Skeletal muscle tissue (tissue), 4 donors: ENCODE results near the gene JAKMIP3. TPM values are rescaled to one million over a fixed set of nuclear protein-coding genes. Genes with fewer than 3 reads are reported as not detected.

Experiments used
- H3K27ac ChIP-seq: one replicate; pipeline ENCODE4 v1.7.0; 2013; ENCODE audit warnings: mild to moderate bottlenecking, low read depth, low read length, inconsistent platforms
- H3K27me3 ChIP-seq, 3 donors: one replicate each; pipeline ENCODE4 v1.7.0; 2013; ENCODE audit warnings: low read length in 3 of 3; ENCODE audit not compliant: control insufficient read depth in 3 of 3, insufficient read depth in 3 of 3
- H3K36me3 ChIP-seq, 3 donors: one replicate each; pipeline ENCODE4 v1.7.0; 2013; ENCODE audit warnings: low read length in 3 of 3; ENCODE audit not compliant: control insufficient read depth in 3 of 3, insufficient read depth in 3 of 3
- H3K4me1 ChIP-seq, 3 donors: one replicate each; pipeline ENCODE4 v1.7.0; 2013; ENCODE audit warnings: low read length in 3 of 3, mild to moderate bottlenecking in 3 of 3; ENCODE audit not compliant: control insufficient read depth in 3 of 3, insufficient read depth in 3 of 3
- H3K4me3 ChIP-seq, 3 donors: one replicate each; pipeline ENCODE4 v1.7.0; 2013; ENCODE audit warnings: low read length in 3 of 3
- H3K9ac ChIP-seq, 3 donors: one replicate each; pipeline ENCODE4 v1.7.0; 2013; ENCODE audit warnings: low read length in 3 of 3, mild to moderate bottlenecking in 3 of 3, moderate library complexity in 2 of 3, low read depth in 1 of 3
- H3K9me3 ChIP-seq, 3 donors: one replicate each; pipeline ENCODE4 v1.7.0; 2013; ENCODE audit warnings: low read length in 3 of 3; ENCODE audit not compliant: control insufficient read depth in 3 of 3
- total RNA-seq: library from RNA; depleted of rRNA; stranded (reverse); fragments of >200 nt; gene quantifications from one replicate; pipeline ENCODE4 v1.2.3, GENCODE V29; 2014
- donor health status: Osteomylitis.

Gene JAKMIP3
- total RNA-seq, 1 donor from 2014 or later, result under 0.01 TPM

DNA sequence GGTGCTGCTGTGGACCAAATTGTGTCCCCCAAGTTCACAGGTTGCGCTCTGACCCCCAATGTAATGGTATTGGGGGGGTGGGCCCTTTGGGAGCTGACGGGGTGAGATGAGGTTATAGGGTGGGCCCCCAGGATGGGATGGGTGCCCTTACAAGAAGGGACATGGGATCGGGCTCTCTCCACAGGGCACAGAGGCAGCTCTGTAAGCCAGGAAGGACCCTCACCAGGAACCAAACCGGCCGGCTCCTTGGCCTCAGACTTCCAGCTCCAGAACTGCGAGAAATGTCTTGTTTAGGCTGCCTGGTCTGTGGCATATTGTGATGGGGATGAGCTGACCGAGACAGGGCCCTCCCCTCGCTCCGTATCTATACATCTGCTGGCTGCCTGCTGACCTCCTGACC lies 25.7 kb upstream of the JAKMIP3 start:
- H3K4me1 ChIP-seq, result peaks cover 3 to 12% (median 4%) of the 10 kb centered on the region in 3 donors
- no peaks in the 10 kb centered on the region for H3K36me3 ChIP-seq
- H3K4me3 ChIP-seq, result no peak overlapping the region
- H3K27me3 ChIP-seq, result peaks cover 20 to 43% (median 43%) of the 10 kb centered on the region in 3 donors
- H3K9ac ChIP-seq, result no peak overlapping the region
- no peaks in the 10 kb centered on the region for H3K9me3 ChIP-seq
- no peak overlapping the region for H3K27ac ChIP-seq

DNA sequence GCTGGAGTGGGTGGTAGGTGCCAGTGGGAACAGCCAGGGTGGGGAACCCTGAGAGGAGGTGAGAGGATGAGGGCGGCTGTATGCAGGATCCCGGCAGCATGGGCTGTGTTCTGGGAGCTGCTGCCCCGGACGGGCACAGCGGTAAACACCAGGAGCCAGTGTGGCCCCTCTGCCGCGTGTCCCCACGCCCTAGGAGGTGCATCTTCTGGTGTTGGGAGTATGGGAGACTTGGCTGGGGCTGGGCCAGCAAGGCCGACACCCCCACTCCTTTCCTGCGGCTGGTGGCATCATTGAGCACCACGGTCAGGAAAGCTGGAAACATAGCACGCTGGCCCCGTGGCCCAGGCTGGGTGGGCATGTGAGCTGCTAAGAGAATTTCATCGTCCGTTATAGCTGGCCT lies 24.4 kb upstream of the JAKMIP3 start:
- Histone ChIP-seq H3K27me3 (peaks cover 16 to 40% (median 40%) of the 10 kb centered on the region in 3 donors), H3K9ac (no peak overlapping the region)

DNA sequence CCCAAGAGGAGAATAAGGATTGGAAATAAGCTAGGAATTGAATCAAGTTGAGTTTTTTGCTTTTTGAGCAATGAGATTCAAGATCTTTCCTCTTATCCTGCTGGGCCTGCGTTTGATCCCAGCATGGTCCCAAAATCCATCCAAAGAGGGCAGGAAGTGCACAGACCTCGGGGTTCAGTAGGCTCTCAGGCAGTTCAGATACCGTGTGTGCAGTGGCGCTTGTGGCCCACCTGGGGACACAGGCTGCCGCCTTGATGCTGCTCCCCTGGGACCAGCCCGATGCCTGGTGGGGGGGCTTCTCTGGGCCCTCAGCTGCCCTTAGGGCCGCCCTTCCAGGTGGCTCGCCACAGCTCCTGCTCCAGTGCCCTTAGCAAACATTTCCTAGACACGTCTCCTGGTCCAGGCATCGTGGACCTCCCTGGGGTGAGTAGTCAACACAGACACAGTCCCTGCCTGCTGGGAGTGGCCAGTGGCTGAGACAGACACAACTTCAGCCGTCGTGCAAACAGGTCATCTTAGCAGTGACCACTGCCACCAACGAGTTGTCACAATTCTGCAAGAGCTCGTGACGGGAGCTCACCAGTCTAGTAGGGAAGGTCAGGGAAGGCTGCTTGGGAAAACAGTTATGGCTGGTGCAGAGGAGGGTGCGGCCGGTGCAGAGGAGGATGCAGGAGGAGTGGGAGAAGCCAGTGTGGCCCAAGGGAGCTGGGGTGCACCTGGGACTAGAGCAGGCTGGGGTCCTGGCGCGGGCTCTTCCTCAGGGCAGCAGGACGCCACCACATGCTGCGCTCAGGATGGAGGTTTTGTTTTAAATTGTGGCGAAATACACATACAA lies 21.7 kb upstream of the JAKMIP3 start:
- H3K9ac ChIP-seq, result no peak overlapping the region

More for the DNA sequence above, 24.4 kb upstream of the JAKMIP3 start:
- Histone ChIP-seq H3K36me3 (no peaks in the 10 kb centered on the region), H3K9me3 (no peaks in the 10 kb centered on the region), H3K4me1 (no peaks in the 10 kb centered on the region), H3K27ac (no peak overlapping the region), H3K4me3 (no peak overlapping the region)

DNA sequence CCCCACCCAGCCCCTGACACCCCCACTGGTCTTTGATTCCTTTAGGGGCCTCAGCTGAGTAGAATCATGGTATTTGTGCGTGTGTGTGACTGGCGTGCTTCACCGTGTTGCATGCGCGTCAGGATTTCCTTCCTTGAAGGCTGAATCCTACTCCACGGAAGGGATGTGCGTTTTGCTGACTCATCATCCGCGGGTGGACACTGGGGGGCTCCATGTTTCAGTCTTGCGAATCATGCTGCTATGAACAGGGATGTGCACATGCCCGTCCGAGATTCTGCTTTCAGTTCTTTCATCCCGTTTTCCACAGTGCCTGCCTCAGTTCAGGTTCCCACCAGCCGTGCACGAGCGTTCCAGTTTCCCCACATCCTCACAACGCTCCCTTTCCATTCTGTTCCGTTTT lies 20.9 kb upstream of the JAKMIP3 start:
- Histone ChIP-seq H3K27me3 (peaks cover 14 to 31% (median 29%) of the 10 kb centered on the region in 3 donors), H3K4me1 (no peaks in the 10 kb centered on the region), H3K4me3 (no peak overlapping the region), H3K27ac (no peak overlapping the region), H3K9me3 (no peaks in the 10 kb centered on the region), H3K9ac (no peak overlapping the region), H3K36me3 (no peaks in the 10 kb centered on the region)

More for the DNA sequence above, 21.7 kb upstream of the JAKMIP3 start:
- H3K9me3 ChIP-seq, result no peaks in the 10 kb centered on the region
- peaks cover 14 to 31% (median 31%) of the 10 kb centered on the region in 3 donors for H3K27me3 ChIP-seq
- no peaks in the 10 kb centered on the region for H3K36me3 ChIP-seq
- H3K4me1 ChIP-seq, result no peaks in the 10 kb centered on the region
- H3K27ac ChIP-seq, result no peak overlapping the region
- H3K4me3 ChIP-seq, result no peak overlapping the region

DNA sequence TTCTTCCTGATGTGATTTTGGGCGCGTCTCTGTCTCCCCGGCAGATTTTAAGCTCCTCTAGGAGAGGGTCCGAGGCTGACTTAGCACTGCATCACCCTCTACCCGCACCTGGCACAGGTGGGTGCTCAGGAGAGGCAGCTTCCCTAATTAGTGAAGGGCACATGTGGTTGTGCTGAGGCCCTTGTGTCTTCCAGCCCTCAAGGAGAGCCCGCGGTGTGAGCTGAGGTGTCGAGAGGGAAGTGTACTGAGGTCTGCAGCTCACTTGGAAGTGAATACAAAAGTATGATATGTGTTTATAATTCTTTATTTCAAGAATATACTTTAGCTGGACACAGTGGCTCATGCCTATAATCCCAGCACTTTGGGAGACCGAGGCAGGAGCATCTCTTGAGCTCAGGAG lies 20.4 kb upstream of the JAKMIP3 start:
- Histone ChIP-seq H3K27ac (no peak overlapping the region), H3K4me3 (no peak overlapping the region), H3K9me3 (no peaks in the 10 kb centered on the region), H3K36me3 (no peaks in the 10 kb centered on the region), H3K27me3 (peaks cover 14 to 31% (median 29%) of the 10 kb centered on the region in 3 donors), H3K4me1 (no peaks in the 10 kb centered on the region), H3K9ac (no peak overlapping the region)

DNA sequence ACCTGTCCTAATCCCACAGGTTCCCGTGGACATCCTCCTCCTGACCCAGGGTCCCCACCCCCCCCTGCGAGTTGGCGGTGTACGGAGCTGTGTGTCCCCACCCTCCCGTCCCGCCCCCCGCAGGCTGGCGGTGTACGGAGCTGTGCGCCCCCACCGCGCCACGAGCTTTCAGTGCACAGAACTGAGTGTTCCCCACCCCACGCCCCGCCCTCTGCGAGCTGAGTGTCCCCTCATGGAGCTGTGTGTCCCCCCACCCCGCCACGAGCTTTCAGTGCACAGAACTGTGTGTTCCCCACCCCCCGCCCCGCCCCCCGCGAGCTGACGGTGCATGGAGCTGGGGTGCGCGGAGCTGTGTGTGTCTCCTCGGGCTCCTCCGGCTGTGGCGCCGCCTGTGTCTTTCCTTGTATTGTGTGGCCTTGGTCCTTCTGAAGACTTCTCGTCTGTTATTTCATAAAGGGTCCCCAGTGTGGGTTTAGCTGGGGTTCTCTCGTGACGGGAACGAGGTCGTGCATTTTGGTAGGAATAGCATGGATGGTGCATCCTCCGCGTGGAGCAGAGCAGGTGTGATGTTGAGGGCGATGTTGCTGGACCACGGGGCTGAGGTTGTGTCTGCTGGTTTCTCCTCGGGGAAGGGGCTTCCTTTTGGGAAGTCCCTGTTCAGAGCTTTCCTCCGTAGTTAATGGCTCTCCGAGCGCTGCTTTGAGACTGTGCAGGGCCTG lies 18.0 kb upstream of the JAKMIP3 start:
- peaks cover 0 to 6% (median 5%) of the 10 kb centered on the region in 3 donors for H3K9me3 ChIP-seq
- H3K36me3 ChIP-seq, result no peaks in the 10 kb centered on the region
- H3K9ac ChIP-seq, result no peak overlapping the region
- peaks cover 7 to 26% (median 25%) of the 10 kb centered on the region in 3 donors for H3K27me3 ChIP-seq
- no peak overlapping the region for H3K27ac ChIP-seq
- no peaks in the 10 kb centered on the region for H3K4me1 ChIP-seq
- no peak overlapping the region for H3K4me3 ChIP-seq

DNA sequence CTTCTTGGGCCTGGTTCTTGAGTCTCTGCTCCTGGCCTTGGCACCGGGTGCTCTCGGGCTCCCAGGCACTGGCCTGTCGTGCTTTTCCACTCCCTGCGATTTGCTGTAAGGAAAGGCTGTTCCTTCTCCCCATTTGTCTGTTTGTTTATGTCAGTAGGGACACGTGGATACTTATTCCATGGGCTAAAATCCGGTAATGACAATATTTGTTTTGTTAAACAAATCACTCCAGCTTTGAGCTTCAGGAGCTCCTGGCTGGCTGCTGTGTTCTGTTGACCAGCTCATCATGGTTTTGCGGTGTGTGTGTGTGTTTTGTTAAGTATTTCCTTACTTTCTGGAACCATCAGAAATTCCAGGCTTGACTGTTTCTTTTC lies 17.5 kb upstream of the JAKMIP3 start:
- peaks cover 2 to 10% (median 7%) of the 10 kb centered on the region in 3 donors for H3K9me3 ChIP-seq
- no peaks in the 10 kb centered on the region for H3K4me1 ChIP-seq
- no peak overlapping the region for H3K9ac ChIP-seq
- no peak overlapping the region for H3K27ac ChIP-seq
- peaks cover 7 to 21% (median 20%) of the 10 kb centered on the region in 3 donors for H3K27me3 ChIP-seq
- H3K36me3 ChIP-seq, result no peaks in the 10 kb centered on the region
- H3K4me3 ChIP-seq, result no peak overlapping the region

DNA sequence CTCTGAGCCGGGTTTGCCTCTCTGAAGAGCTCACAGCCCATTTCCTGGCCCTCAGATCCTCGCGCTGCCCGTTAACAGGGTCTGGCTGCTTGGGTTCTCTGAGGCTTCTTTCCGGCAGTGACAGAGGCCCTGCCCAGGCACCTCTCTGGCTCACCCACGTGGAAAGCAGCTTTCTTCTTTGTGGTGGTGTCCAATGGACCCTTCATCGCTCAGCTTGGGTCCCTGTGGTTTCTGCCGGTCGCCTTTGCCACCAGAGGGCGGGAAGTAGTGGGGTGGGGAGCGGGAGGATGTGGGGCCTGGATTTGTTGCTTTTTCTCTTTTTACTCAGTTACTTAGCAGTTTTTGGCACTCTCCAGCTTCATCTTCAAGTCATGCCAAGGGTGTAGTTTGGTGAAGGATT lies 15.6 kb upstream of the JAKMIP3 start:
- Histone ChIP-seq H3K9me3 (peaks cover 2 to 12% (median 9%) of the 10 kb centered on the region in 3 donors), H3K4me3 (no peak overlapping the region), H3K4me1 (no peaks in the 10 kb centered on the region), H3K36me3 (no peaks in the 10 kb centered on the region), H3K27ac (no peak overlapping the region), H3K9ac (no peak overlapping the region), H3K27me3 (peaks cover 1 to 7% (median 2%) of the 10 kb centered on the region in 3 donors)

DNA sequence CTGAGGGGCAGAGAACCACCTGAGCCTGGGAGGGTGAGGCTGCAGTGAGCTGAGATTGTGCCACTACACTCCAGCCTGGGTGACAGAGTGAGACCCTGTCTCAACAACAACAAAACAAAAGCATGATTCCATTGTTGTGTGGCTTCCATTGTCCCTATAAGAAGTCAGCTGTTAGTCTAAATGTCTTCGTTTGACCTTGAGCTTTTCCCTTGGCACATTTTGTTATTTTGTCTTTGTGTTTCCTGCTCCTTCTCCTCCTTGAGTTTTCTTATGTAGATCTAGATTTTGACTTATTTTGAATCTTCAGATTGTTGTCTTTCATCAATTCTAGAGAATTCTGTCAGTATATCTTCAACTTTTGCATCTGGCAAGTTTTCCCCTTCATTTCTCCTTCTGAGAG lies 13.6 kb upstream of the JAKMIP3 start:
- no peak overlapping the region for H3K9ac ChIP-seq
- H3K36me3 ChIP-seq, result no peaks in the 10 kb centered on the region
- no peak overlapping the region for H3K27ac ChIP-seq
- H3K4me1 ChIP-seq, result no peaks in the 10 kb centered on the region
- peaks cover 0 to 17% (median 0%) of the 10 kb centered on the region in 3 donors for H3K27me3 ChIP-seq
- H3K9me3 ChIP-seq, result peaks cover 2 to 12% (median 9%) of the 10 kb centered on the region in 3 donors
- no peak overlapping the region for H3K4me3 ChIP-seq

DNA sequence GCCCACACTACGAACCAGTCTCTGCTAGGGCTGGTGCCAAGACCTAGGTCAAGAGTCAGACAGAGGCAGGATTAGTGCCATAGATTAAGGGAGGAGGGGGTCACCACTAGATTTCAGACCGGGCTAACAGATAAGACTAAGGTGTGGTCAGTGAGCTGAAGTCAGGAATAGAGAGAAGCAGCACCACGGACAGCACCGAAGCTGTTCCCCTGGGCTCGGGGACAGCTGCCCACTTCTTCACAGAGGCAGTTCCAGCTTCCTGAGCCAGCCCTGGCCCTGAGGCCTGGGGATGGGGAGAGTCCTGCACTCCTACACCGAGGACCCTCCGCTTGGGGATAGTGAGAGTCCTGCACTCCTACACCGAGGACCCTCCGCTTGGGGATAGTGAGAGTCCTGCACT lies 11.2 kb upstream of the JAKMIP3 start:
- Histone ChIP-seq H3K4me1 (no peaks in the 10 kb centered on the region), H3K27me3 (peaks cover 0 to 31% (median 12%) of the 10 kb centered on the region in 3 donors), H3K36me3 (no peaks in the 10 kb centered on the region), H3K4me3 (no peak overlapping the region), H3K27ac (no peak overlapping the region), H3K9me3 (peaks cover 2 to 12% (median 9%) of the 10 kb centered on the region in 3 donors), H3K9ac (no peak overlapping the region)
